HG03442 (cell line): Measurements from ENCODE around the gene DESI1.
"Not testable (repeated sequence)": the region's sequence is repeated elsewhere in the genome, so short reads cannot be mapped to it uniquely, and the experiment has no call there.

Experiments
- ATAC-seq: cut with Tn5 transposase; IDR thresholded peaks from one replicate; pipeline ENCODE4 v1.9.1; 2021; ENCODE audit warnings: mild to moderate bottlenecking, moderate library complexity; ENCODE audit not compliant: unreplicated experiment

Gene DESI1

GRCh38 chr22:41636467-41636866, 15.6 kb upstream of the DESI1 start:
- no peak for ATAC-seq

DNA sequence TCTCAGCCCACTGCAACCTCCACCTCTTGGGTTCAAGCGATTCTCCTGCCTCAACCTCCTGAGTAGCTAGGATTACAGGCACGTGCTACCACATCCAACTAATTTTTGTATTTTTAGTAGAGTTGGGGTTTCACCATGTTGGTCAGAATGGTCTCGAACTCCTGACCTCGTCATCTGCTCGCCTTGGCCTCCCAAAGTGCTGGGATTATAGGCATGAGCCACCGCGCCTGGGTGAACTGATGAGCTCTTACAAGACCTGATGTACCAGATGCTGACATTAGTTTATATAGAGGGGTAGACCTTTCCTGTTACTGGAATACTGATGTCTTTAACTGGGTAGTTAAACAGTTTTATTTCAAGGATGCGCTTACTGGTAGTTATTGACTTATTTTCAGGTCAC, 13.8 kb upstream of the DESI1 start:
- ATAC-seq, result not testable (repeated sequence)

DNA sequence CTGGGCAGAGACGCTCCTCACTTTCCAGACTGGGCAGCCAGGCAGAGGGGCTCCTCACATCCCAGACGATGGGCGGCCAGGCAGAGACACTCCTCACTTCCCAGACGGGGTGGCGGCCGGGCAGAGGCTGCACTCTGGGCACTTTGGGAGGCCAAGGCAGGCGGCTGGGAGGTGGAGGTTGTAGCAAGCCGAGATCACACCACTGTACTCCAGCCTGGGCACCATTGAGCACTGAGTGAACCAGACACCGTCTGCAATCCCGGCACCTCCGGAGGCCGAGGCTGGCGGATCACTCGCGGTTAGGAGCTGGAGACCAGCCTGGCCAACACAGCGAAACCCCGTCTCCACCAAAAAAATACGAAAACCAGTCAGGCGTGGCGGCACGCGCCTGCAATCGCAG, 10.8 kb upstream of the DESI1 start:
- not testable (repeated sequence) for ATAC-seq

DNA sequence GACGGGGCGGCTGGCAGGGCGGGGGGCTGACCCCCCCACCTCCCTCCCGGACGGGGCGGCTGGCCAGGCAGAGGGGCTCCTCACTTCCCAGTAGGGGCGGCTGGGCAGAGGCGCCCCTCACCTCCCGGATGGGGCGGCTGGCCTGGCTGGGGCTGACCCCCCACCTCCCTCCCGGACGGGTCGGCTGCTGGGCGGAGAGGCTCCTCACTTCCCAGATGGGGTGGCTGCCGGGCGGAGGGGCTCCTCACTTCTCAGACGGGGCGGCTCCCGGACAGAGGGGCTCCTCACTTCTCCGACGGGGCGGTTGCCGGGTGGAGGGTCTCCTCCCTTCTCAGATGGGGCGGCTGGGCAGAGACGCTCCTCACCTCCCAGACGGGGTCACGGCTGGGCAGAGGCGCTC, 10.3 kb upstream of the DESI1 start:
- not testable (repeated sequence) for ATAC-seq

GRCh38 chr22:41625577-41625976, 4.7 kb upstream of the DESI1 start:
- ATAC-seq, result no peak

DNA sequence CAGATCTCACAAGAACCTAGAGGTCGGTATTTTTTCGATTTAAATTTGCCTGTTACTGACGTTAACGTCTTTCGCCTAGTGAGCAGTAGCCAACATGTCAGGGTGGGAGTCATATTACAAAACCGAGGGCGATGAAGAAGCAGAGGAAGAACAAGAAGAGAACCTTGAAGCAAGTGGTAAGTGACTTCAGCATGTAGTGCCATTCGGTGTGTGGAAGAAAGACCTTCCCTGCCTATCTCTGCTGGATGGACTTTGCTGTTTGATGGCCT, 1.0 kb upstream of the DESI1 start:
- ATAC-seq, result no peak

- peak; percentile 82 for ATAC-seq
Measured at GRCh38 chr22:41621099-41621910, 462 bp upstream of the DESI1 start, which contains the start of gene XRCC6. XRCC6 (plus strand) TSS chr22:41621295; CDS start chr22:41622005, 710 bp downstream.

DNA sequence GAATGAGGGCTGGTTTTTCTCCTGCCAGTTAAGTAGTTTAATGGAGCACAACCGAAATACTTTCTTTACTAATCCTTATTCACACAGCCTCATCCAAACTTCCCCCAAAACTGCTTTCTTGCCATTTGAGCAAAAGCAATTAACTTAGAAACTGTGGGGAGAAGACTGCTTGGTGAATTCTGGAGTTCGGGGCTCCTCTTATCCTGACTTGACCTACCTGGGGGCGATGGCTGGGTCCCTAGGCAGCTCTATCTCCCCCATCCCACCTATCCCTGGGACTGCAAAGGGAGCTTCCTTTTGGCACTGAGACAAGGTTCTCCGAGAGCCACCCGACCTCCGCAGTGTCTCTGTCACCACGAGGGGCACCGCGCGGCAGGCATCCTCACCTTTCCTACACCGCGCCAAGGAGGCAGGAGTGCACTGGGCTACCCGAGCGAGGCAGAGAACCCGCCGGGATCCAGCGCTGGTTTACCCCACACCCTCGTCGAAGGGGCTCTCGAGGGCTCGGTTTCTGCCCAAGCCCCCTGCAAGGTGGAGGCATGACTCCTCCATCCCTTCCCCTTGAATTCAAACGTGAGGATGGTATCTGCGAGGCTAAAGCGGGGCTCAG, 759 bp downstream of the DESI1 start:
- no peak for ATAC-seq

DNA sequence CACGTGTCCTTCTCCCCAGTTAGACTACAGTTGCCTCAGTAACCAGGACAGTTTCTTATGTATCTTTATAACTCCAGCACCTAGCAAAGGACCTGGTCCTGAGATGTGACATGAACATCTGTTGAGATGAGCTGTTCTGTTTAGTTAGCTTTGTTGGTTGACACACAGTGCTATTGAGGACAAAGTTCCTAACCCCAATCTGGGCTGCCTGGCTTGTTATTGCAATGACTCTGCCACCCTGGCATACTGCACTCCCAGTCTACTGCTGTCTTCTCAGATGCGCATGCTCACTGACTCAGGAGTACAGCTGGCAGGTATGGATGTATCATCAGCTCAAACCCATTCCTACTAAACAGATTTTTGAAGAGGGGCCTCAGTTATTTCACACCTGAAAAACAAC, 7.4 kb downstream of the DESI1 start:
- no peak for ATAC-seq

DNA sequence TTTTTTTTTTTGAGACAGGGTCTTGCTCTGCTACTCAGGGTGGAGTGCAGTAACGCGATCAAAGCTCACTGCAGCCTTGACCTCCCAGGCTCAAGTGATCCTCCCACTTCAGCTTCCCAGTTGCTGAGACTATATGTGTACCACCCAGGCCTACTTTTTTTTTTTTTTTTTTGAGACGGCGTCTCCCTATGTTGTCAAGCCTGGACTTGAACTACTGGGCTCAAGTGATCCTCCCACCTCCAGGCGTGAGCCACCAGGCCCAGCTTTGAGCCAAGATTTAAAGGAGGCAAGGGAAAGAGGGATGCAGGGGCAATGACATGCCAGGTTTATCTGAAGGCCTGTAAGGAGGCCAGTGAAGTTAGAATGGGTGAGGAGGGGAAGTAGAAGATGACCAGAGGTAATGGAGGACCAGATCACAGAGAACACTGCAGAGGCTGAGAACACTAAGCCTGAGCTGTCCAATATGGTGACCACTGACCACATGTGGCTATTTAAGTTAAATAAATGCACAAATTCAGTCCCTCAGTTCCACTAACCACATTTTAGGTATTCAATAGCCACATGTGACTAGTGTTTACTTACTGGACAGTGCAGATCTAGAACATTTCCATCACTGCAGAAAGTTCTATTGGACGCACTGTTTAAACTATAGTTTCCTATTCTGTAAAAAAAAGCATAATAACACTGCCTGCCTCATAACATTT, 8.1 kb downstream of the DESI1 start:
- no peak for ATAC-seq

DNA sequence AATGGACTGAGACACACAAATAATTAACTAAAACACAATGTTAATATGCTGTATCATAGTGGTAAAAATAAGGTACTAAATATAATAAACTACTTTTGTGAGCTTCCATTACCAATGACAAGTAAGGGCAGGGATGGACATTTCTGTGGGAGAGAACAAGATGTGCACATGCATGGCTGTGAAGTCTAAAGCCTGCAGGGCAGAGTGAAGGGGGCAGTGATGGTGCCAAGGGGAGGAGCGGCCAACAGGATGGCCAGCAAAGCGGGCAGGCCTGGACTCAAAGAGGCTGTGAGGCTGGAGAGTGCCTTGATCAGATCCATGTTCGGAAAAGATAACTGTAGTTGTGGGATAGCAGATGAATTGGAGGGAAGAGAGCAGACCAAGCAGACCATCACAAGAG, 12.5 kb downstream of the DESI1 start:
- ATAC-seq, result no peak

GRCh38 chr22:41603873-41604332, 16.9 kb downstream of the DESI1 start:
- peak; percentile 74 for ATAC-seq

- no peak for ATAC-seq
Measured at GRCh38 chr22:41600976-41601375, 19.9 kb downstream of the DESI1 start.

- ATAC-seq, result no peak
Measured at GRCh38 chr22:41598891-41599635, 21.8 kb downstream of the DESI1 start.

DNA sequence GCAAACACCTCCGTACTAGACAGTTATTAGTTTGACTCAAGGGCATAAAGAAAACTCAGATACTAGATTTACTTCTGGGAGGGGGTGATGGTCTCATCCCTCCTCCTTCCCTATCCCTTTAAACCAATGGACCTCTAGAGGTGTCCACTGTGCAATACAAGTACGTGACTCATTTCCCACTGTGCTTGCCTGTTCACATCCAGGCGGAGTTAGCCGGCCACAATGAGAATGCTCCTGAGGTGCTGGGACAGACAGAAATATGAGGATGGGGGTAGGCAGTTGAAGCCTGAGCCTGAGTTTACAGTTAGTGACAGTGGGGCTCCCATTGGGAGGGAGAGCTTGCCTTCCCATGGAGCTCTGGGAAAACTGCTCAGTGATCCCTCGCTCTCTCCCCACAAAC, 22.8 kb downstream of the DESI1 start:
- ATAC-seq, result no peak

- no peak for ATAC-seq
Measured at GRCh38 chr22:41597635-41597953, 23.2 kb downstream of the DESI1 start.

DNA sequence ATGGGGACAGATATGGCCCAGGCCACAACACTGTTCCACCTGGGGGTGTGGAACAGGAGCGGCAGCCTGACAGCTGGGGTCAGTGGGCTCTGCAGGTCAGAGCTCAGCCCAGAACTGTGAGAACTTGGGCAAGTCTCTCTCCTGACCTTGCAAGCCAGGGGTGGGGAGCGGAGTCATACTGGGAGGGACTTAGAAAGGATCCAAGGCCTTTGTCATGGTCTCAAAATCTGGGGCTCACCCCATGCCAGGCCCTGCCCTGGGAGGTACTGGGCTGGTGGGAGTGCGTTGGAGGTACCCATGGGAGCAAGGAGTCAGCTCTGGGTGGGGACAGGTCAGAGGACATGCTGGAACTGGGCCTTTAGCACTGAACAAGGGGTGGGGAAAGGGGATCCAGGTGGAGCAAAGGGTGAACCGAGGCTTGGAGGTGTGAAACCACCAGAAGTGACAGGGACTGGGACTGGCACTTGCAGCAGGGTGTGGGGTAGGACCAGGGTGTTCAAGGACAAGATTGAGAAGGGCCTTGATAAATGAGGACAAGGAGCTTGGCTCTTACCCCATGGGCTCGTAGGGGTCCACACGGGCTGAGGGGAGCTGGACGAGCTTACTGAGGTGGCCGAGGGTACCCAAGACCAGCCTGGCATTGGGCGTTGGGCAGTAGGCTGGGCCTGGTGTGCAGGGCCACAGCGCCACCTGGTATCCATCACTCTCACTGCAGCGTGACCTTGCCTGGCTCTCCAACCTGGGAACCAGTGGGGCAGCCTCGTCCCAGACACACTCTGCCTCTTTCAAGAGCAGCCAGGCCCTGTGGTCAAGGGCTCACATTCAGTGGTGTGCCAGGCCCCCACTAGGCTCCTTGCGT, 23.8 kb downstream of the DESI1 start:
- no peak for ATAC-seq

- no peak for ATAC-seq
Measured at GRCh38 chr22:41595703-41596102, 25.1 kb downstream of the DESI1 start.

- not testable (repeated sequence) for ATAC-seq
Measured at GRCh38 chr22:41593336-41593960, 27.4 kb downstream of the DESI1 start.
